ENCODE measurements around the gene CCR3. TPM values are rescaled to one million over a fixed set of nuclear protein-coding genes. Genes with fewer than 3 reads are reported as not detected.

Gene CCR3
- total RNA-seq, 1 donor from 2014 or later: not detected

- FAIRE-seq (no peak), DNase-seq (ENCODE audit: low spot score in 2 of 2) (no peak)
Observed at GRCh38 chr3:46293991-46294833, 52.0 kb downstream of the CCR3 start.

GRCh38 chr3:46296826-46297225, 54.6 kb downstream of the CCR3 start:
- DNase-seq (ENCODE audit: low spot score in 2 of 2) (no peak), FAIRE-seq (no peak)

DNA sequence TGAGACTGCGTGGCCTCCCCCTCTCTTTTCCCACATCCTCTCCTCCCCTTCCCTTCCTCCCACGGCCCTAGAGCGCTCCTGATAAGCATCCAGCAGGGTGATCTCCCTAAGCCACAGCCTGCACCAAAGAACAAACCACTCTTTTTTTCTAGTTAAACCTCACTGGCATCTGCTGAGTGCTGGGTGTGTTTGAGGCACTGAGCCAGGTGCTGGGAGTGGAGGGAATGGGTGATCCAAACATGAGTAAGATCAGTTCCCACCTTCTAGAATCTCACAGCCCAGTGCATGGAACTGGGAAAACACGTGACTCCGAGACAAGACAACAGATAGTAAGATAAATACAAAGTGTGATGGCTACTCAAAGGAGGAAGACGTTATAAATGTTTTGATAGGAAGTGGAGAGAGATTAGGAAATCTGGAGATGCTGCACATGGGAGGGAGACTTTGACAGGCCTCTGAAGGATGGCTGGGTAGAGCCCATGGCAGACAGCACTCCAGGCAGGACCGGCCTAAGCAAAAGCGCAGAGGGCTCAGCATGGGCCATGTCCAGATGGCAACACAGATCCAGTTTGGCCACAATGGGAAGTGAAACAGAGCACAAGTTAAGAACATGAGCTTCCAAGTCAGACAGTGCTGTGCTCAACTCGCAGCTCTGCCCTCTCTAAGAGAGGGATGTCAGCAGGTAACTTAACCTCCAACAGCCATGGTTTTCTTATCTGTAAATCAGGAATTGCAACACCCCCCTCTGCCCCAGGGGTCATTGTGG, 55.6 kb downstream of the CCR3 start:
- no peak for FAIRE-seq
- no peak for DNase-seq (ENCODE audit: low spot score in 2 of 2)

GRCh38 chr3:46298871-46299607, 56.8 kb downstream of the CCR3 start:
- DNase-seq (ENCODE audit: low spot score in 2 of 2): no peak
- no peak for FAIRE-seq

- DNase-seq (ENCODE audit: low spot score in 2 of 2) (no peak), FAIRE-seq (no peak)
Observed at GRCh38 chr3:46299608-46300460, 57.6 kb downstream of the CCR3 start.

- no peak for DNase-seq (ENCODE audit: low spot score in 2 of 2)
- no peak for FAIRE-seq
Observed at GRCh38 chr3:46300461-46300789, 58.2 kb downstream of the CCR3 start.

DNA sequence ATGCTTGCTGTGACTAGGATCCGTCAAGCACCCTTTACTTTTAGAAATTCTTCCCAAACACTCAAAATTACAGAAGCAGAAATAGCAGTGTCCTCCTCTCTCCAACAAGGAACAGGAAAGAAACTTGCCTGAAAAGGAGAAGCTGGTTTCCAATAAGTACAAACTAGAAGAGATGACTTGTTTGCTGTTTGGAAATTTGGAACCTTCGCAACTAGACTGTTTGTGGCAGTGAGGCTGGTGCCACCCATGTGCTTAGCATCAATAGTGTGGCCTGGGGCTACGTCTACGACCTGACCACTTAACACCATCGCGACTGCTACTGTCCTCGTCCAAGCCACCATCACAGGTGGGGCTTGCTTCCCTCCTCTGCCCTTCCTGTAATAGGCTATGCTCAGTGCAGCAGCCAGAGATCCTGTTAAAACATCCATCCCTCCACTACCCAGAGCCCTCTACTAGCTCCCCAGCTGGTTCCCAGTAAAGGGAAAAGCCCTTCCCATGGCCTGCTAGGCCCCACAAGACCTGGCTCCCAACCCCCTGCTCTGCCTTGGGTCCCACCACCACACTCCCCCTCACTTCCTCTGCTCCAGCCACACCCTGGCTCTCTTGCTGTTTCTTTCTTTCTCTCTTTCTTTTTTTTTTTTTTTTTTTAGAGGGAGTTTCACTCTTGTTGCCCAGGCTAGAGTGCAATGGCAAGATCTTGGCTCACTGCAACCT, 59.0 kb downstream of the CCR3 start:
- FAIRE-seq: no peak
- DNase-seq (ENCODE audit: low spot score in 2 of 2): no peak

DNA sequence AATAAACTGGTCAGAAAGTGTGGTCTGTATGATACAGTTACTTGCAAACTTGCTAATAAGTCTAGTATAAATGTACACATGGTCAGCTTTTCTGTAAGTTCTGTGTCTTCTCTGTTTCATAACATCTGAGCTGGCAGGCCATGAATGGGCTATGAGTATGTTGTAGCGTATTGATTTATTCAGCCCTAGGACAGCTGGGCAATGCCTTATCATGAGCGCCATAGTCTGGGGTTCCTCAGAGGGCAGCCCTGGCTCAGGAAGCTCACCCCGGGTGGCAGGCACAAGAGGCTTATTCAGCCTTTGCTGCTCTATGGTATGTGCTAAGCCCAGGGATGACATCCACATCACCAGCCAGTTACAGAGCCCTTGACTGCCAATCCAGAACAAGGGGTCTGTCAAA, 61.0 kb downstream of the CCR3 start:
- no peak for FAIRE-seq

GRCh38 chr3:46304739-46305138, 62.5 kb downstream of the CCR3 start:
- DNase-seq (ENCODE audit: low spot score in 2 of 2) (no peak), FAIRE-seq (peak; percentile 3)

More for the DNA sequence above, 61.0 kb downstream of the CCR3 start:
- DNase-seq (ENCODE audit: low spot score in 2 of 2): no peak

DNA sequence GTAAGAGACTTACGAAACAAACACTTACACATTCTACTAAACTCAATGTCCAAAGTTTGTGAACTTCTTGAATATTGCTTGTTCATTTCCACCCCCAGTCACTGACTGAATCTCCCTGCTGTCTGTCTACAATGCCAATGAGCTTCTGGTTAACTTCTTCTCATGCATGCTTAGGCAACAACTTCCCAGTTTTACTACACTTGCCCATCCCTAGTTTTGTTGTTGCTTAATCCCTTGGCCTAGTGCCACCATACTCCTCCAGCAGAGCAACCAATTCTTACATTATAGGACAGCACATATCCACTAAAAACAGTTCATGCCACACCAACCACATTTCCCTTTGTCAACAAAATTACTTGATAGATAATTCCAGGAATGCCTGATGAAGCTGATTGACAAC, 70.7 kb downstream of the CCR3 start:
- no peak for DNase-seq (ENCODE audit: low spot score in 2 of 2)
- FAIRE-seq: no peak

DNA sequence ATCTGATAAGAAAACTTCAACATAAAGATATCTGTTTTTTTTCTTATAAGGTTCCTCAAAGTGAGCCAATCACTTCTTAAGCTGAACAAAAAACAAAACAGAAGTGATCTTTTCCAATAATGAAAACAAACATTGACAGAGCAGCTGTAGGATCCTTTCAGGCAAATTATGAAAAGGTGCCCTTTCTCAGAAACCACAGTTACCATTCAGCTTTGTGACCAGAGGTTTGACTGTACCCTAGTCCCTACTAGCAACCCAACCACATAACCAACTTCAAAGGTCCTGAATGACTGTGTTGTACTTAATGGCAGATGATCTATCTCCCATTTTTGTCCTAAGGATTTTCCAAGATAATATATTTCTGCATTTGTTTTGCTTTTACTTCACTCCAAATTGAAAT, 72.3 kb downstream of the CCR3 start:
- DNase-seq (ENCODE audit: low spot score in 2 of 2) (no peak), FAIRE-seq (no peak)

DNA sequence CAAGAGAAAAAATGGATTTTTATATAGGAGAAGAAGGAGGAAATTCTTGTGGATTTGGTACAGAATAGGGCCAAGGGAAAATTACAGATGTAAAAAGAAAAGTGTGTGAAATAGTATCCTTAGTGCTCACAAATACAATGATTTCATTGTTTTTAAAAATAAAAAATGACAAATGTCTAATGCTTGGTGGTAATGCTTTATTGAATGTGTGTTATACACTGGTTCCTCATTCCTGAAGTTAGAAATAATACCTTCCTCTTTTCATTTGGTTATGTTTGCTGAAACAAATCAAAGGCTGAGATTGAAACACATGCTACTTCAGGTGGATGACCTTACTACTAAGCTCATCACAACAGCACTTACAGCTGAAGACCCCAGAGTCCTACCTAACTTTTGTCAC, 73.9 kb downstream of the CCR3 start:
- FAIRE-seq (no peak), DNase-seq (ENCODE audit: low spot score in 2 of 2) (no peak)

Other genes starting within 250 kb of the CCR3 start
- 1.2 TPM for gene FYCO1, start 246.6 kb upstream of the CCR3 start, total RNA-seq
- gene XCR1, start 215.0 kb upstream of the CCR3 start, total RNA-seq: not detected
- gene CCR1, start 34.1 kb upstream of the CCR3 start, total RNA-seq: 1.6 TPM
- gene CCR2, start 111.7 kb downstream of the CCR3 start, total RNA-seq: 0.41 TPM
- under 0.01 TPM for gene CCR5, start 128.5 kb downstream of the CCR3 start, total RNA-seq
- 0.41 TPM for gene CCRL2, start 164.8 kb downstream of the CCR3 start, total RNA-seq
- gene LTF, start 222.4 kb downstream of the CCR3 start, total RNA-seq: 0.41 TPM

All from frontal cortex (tissue), 4 donors.